Ovary (tissue), 3 donors: Measurements from ENCODE around the gene TMTC4.

Experiments used
- EP300 ChIP-seq: sonication (generic); formaldehyde crosslinking; IDR thresholded peaks from one replicate; pipeline ENCODE4 v1.6.1; 2017; ENCODE audit warnings: antibody characterized with exemption
- POLR2A ChIP-seq: fragments of 450-650 bp; IDR thresholded peaks from one replicate; pipeline ENCODE4 v1.6.1; 2017; ENCODE audit warnings: antibody characterized with exemption, mild to moderate bottlenecking, moderate library complexity
- TF ChIP-seq, protein P1 (sequence below), 3 donors: fragments of 450-650 bp in 2 of 3; fragments of 200-600 bp in 1 of 3; IDR thresholded peaks; one replicate each; pipeline versions ENCODE4 v1.5.1 to v1.8.0; 2016 to 2022; ENCODE audit warnings: antibody characterized with exemption in 3 of 3, mild to moderate bottlenecking in 1 of 3
- donor health status: DM: no; HTN: no; CAD: no.

DNA sequence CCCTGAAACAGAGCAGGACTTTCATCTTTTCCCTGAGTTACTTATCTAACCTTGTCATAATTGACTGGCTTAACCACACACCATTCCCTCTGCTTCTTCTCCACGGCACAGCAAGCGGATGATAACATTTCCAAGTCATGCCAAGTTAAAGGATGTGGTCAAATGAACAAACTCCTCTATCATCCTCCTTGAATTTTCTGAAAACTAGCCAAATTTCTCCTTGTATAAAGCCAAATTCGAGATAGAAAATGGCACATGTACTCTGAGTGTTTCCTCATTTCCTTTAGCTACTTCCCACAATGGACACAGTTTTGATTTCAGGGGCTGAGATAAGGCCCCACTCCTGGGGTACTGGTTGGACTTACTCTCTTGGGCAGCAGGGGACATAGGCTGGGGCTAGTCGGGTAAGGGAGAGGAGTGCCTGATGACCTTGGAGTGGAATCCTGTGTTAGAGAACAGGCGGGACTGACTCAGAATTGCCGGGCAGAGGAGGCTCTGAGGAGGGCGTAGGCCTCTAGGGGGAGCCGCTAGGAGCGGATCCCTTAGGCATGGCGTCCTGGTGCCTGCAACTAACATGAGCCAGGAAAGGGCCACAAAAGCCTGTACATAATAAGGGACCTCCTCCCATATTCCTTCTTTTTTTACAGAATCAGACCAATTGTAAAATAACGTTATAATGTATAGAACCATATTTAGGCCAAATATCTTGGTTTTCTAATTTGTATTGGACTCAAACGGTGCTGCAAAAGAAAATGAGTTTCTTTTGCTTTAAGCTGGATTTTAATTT, 20.3 kb upstream of the TMTC4 start:
- TF ChIP-seq, protein P1, sequence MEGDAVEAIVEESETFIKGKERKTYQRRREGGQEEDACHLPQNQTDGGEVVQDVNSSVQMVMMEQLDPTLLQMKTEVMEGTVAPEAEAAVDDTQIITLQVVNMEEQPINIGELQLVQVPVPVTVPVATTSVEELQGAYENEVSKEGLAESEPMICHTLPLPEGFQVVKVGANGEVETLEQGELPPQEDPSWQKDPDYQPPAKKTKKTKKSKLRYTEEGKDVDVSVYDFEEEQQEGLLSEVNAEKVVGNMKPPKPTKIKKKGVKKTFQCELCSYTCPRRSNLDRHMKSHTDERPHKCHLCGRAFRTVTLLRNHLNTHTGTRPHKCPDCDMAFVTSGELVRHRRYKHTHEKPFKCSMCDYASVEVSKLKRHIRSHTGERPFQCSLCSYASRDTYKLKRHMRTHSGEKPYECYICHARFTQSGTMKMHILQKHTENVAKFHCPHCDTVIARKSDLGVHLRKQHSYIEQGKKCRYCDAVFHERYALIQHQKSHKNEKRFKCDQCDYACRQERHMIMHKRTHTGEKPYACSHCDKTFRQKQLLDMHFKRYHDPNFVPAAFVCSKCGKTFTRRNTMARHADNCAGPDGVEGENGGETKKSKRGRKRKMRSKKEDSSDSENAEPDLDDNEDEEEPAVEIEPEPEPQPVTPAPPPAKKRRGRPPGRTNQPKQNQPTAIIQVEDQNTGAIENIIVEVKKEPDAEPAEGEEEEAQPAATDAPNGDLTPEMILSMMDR (IDR thresholded peaks at IDR 0.05): no peak
- no peak for TF ChIP-seq POLR2A
- no peak for TF ChIP-seq EP300
